HG03196 (cell line): ENCODE measurements around the gene HSP90AB1.

ENCODE experiments used
- ATAC-seq: cut with Tn5 transposase; IDR thresholded peaks from one replicate; pipeline ENCODE4 v1.9.1; 2021; ENCODE audit not compliant: unreplicated experiment

The HSP90AB1 gene

GRCh38 chr6:44284867-44285266 is 38.0 kb downstream of the HSP90AB1 start:
- no peak for ATAC-seq

DNA sequence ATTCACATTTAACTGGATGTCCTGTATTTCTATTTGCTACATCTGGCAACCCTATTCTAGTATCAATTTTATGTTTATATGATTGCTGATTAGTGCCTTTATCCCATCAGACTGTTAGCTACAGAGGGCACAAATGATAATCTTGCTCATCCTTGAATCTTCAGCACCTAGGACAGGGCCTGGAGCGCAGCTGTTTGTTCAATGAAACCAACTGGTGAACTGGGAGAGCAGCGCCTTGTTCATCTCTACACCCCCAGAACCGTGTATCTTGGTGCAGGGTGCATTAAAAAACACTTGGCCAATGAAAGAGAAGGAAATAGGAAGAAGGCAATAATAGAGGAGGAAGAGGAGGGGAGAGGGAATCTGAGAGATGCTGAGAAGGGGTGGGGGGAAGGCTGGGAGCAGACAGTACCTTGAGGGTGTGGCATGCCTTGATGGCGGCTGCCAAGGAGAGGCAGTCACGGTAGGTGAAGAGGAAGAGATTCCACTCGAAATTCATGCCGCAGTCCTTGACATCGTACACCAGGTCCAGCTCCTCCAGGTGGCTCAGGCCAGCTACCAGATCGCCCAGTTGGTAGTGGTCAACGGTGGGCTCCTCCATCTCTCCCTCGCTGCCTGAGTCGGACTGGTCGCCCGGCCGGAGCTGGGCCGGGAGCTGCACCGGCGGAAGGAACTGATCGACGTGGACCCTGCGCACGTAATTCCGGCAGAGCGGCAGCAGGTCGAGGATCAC is 38.8 kb downstream of the HSP90AB1 start:
- ATAC-seq: no peak

- no peak for ATAC-seq
Observed at GRCh38 chr6:44286285-44286565, 39.3 kb downstream of the HSP90AB1 start.

DNA sequence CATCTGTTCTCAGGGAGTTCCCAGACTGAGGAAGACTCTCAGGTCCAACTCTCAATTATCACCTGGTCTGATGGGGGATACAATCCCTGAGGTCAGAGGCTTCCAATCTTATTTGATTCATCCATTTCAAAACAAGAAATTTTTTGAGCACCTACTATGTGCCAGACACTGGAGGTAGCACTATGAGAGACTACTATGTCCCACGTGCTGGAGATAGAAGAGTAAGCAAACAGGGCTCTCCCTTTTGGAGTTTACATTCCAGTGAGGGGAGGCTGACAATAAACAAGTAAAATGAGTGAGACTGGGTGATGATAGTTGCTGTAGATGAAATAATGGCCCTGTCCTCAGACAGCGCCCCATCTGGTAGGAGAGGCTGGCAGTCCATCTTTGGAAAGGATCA is 39.8 kb downstream of the HSP90AB1 start:
- no peak for ATAC-seq

DNA sequence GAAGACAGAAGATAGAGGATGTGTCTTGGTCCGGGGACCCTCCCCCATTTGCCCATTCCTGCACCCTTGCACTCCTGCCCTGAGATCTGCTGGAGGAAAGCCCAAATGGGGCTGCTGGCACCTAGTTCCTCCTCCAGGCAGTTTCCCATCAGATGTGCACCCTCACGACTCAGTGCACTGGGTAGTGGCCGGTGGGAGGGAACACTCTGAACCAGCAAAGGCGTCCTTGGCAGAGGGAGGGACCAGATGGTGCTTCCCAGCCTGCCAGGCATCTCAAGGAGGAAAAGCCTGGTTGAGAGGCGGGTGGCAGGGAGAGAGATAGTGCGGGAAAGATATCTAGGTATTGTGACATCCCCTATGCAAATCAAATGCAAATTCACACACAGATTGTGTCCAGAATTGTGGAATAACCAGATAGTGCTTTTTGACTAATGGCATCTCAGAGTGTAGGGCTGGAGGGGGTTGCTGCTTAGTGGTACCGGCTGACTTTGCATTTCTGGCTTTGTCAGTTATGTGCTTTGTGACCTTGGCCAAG is 42.9 kb downstream of the HSP90AB1 start:
- ATAC-seq: no peak

DNA sequence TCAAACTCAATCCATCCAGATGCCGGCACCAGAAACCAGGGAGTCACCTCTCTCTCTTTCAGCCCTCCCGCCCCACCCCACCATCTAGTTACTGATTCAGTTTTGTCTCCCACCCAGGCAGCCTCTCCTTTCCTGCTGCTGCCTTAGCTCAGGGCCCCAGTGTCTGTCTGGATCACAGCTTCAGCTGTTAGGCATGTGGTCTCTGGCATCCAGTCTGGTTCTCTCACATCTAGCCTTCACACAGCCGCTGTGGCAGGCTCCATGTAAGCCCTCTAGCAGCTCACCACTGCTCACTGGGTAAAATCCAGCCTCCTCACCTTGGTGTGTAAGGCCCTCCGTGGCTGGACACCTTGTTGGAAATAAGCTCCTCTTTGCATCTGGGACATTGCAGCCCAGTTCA is 44.9 kb downstream of the HSP90AB1 start:
- ATAC-seq: no peak

GRCh38 chr6:44292661-44293365 is 45.9 kb downstream of the HSP90AB1 start:
- no peak for ATAC-seq

DNA sequence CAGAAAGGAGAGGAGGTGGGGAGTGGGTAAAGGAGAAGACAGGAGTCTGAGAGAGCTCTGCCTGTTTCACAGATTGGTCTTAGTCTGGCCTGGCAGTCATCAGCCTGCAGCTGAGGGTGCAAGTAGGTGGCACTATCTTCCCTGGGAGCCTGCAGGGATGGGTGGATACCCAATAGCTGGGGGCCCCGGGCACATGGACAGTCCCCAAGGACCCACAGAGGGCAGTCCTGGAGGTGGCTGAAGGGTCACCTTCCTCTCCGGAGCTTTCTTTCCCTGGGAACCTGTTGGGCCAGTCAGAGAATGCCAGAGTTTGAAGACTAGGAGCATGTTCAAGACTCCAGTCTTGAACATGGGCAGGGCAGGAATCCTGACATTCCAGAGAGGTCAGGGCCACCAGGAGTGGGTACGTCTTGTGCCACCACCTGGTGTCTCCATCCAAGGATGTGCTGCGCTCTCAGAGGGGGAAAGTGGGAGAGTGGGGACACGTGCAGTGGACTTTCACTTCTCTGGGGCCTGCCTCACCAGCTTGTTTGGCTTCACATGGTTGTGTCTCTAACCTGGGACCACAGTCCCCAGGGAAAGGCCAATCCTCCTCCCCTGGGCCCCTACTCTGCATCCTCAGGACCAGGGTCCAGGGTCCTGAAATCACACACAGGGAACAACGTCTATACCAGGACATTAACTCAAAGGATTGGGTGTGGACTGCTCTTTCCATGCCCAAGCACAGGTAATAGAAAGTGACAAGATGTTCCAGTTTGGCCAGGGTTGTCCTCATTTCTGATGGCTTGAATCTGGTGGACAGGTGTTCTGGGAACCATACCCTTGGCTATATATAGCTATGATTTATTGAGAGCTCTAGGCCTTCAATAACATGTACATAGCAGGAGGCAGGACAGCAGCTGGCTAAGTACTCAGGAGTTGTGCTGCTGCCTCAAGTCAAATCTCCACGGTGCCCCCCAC is 48.2 kb downstream of the HSP90AB1 start:
- no peak for ATAC-seq

DNA sequence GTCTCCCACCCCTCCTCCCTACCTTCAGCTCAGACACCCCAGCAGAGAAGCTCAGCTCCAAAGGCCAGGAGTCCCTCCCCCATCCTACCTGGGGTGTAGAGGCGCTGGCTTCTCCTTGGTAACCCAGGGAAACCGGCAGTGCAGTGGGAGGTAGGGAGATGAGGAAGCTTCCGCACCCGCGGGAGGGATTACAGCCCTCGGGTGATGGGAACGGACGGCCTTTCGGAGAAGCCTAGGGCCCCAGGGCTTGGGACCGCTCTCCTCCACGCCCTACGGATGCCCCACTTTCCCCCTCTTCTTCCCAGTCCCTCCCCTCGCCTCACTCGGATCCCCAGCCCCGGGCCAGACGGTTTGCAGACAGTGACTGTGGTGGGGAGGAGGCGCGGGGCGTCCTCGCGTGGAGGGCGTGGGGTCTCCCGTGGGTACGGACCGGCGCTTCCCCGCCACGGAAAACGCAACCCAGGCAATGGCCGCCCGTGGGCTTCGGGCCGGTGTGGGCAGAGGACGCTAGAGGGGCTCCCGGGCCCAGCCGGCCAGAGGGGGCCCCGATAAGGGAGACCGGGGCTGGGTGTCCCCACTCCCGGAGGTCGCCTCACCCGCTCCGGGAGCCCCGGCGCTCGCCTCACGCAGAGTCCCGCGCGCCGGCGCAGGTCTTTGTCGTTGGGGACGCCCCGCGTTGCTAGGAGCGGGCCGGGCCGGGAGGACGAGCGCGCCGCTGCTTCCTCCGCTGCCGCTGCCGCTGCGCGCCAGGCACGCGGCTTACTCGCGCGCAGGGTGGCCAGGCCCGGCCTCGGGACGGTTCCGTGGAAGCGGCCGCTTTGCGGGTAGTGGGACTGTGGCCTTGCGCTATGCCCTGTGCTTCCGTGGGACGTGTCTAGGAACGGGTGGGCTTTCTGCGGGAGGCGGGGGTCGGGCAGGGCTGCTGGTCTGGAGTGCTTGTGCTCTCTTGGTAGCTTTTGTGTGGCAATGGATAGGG is 50.5 kb downstream of the HSP90AB1 start:
- no peak for ATAC-seq

DNA sequence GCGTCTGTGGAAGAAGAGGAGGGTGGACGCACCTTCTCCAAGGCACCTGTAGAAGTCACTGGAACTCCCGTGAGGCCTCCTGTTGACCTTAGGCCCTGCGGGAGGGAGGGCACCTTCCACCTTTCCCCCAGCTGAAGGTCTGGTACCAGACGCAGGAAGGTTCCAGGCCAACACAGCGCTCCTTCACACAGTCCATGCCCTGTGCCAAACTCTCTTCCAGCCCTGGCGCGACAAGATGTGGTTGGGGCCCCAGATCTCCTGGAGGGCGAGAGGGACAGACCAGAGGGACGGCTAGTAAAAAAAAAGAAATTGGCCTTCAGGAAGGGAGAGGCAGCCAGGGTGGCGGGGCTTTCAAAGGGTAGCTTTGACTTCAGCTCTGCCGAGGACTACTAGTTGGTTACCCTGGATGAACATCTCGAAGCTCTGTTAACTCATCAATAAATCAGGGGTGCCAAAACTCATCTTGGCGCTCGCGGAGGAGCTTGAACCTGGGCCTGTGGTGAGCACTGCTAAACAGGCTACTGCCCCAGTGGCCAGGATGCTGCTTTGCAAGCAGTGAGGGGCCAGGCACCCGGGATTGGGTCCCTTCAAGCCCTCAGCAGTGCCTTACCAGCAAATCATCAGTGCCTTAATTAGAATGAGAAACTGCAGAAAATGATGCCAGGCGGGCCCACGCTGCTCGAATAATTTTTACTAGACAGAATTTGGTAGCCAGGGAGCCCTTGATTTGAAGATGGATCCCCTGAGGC is 51.3 kb downstream of the HSP90AB1 start:
- ATAC-seq: no peak

DNA sequence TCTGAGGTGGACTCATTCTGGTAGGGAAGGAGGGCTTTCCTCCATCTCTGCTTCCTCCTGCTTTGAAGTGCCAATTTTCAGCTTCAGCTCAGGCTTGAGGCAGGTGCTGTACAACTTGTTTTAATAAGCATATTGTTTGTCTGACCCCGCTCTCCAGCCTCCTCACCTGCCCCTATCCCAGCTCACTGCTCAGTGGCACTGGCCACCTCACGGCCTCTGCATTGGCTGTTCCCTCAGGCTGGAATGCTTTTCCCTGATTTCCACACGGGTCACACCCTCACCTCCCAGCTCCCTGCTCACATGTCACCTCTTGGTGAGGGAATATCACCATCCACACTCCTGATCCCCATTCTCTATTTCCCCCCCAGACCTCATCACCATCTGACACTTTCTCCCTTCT is 52.0 kb downstream of the HSP90AB1 start:
- ATAC-seq: no peak

DNA sequence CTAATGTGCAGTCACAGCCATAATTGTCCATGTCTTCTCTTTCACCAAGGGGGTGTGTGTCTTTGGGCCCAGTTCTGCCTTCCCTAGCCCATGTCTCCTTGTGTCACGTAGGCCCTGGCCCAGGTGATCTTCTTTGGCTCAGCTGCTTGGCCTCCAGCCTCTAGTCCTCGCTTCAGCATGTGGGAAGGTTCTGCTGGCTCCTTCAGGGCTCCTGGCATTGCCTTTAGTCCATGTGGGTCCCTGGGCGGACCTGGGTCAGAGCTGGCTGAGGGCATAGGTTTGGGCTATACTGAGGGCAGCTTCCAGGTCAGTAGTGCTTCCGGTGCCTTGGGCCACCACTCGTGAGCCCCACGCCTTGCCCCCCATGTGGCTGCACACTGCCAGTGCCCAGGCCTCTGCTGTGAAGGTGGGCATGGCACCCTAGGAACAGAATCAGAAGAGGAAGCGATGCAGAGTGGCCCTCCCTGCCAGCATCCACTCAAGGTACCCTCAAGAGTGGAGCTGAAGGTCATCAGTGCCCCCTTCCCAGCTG is 53.5 kb downstream of the HSP90AB1 start:
- ATAC-seq: no peak

- ATAC-seq: no peak
Observed at GRCh38 chr6:44301106-44301505, 54.2 kb downstream of the HSP90AB1 start.

- ATAC-seq: no peak
Observed at GRCh38 chr6:44301782-44302564, 55.1 kb downstream of the HSP90AB1 start.

GRCh38 chr6:44302856-44303255 is 56.0 kb downstream of the HSP90AB1 start:
- no peak for ATAC-seq
